GM21529 (cell line): ENCODE results near the gene ZNF488.
"Not testable (repeated sequence)": the region's sequence is repeated elsewhere in the genome, so short reads cannot be mapped to it uniquely, and the experiment has no call there.

Experiments
- ATAC-seq: cut with Tn5 transposase; IDR thresholded peaks from one replicate; pipeline ENCODE4 v1.9.1; 2021; ENCODE audit not compliant: unreplicated experiment

The ZNF488 gene

GRCh38 chr10:47410271-47410670 is 26.2 kb upstream of the ZNF488 start:
- ATAC-seq, result no peak

DNA sequence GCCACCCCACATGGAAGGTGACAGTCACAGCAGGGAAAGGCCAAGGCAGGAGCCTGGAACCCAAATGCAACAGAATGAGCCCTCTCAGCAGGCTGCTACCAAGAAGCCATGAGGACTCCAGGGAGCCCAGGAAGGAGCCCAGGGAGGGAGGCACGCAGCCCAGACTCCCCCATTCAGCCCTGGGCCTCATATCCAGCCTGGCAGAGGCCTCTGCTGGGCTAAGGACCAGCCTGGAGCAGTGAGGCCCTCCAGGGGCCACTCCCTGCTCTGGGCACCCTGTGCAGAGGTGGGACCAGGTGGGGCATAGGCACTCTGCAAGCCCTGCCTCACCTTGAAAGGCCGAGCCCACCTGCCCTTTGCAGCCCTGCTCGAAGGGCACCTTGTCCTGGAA is 25.8 kb upstream of the ZNF488 start:
- ATAC-seq, result no peak

DNA sequence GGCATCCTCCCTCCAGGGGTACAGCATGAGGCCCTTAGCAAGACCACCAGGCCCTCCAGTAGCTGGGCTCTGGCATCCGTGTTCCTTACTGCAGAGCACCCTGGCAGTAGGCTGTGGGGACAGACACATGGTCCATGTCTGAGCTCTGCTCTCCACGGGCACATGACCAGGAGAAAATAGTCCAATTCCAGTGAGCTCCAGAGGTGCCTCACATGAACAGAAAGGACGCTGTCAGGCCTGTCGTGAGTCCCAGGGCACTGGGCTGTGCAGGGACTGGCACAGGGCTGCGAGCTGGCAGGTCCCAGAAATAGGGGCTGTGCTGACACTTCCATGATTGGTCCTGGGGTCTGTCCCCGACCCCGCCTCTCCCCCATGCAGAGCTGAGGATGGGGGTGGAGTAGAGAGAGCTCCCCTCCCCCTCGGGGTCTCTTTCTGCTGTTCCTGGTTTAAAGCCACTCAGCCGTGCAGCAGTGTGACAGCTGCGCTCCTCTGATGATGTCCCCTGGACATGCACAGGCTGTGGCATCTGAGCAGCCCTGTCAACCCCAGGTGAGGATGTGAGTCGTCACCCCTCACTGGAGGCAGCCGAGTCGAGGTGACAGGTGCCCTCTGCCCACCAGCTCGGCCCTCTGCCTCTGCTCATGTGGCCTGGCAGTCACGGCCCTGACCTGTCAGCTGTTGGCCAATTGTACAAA is 25.2 kb upstream of the ZNF488 start:
- ATAC-seq, result no peak

DNA sequence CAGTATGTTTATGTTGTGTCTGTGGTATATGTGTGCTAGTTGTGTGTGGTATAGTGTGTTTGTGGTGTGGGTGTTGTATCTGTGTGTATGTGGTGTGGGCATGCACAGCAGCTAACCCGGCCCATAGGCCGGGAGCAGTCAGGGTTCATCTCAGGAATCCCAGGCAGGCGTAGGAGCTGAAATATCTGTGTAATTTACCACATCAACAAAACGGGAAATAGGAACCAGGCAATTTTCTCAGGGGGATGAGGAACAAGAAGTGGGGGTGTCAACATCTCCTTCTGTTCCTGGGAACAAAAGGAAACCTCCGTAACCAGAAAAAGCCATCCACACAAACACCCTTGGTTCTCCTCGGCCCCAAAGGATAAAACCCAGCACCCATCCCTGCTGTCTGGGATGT is 24.5 kb upstream of the ZNF488 start:
- ATAC-seq, result no peak

DNA sequence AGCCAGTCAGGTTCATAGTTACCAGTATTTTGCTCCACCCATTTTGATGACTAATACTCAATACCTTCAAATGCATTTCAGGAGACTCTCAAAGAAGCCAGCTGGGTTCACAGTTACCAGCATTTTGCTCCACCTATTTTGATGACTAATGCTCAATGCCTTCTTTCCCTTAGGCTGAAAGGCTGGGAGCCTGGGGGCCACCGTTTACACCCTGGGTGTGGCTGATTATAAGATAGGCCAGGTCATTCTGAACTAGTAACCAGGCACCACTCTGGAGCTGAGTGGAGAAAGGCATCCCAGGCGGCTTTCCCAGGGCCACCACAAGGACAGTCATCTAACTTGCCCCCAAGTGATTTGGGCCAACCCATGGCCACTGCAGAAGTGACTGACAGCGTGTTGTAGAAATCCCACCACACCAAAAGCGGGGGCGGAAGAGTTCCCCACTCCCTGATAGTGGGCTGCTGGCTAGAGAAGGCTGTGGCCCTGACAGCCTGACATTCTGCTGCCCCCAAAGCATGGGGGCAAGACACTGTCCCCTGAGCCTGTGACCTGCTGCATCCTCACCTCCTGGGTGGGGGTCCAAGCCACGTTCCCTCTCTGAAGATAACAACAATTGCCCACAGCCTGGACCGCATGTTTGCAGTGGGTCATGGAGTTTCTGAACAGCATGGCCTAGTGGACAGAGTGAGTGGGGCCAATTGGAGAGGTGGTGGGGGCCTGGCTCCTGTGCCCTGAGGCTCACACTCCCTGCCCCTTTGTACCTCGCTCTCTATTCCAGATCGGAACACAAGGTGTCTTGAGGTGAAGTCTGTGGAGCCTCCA is 23.0 kb upstream of the ZNF488 start:
- ATAC-seq, result no peak

GRCh38 chr10:47406548-47406869 is 22.4 kb upstream of the ZNF488 start:
- ATAC-seq, result no peak

DNA sequence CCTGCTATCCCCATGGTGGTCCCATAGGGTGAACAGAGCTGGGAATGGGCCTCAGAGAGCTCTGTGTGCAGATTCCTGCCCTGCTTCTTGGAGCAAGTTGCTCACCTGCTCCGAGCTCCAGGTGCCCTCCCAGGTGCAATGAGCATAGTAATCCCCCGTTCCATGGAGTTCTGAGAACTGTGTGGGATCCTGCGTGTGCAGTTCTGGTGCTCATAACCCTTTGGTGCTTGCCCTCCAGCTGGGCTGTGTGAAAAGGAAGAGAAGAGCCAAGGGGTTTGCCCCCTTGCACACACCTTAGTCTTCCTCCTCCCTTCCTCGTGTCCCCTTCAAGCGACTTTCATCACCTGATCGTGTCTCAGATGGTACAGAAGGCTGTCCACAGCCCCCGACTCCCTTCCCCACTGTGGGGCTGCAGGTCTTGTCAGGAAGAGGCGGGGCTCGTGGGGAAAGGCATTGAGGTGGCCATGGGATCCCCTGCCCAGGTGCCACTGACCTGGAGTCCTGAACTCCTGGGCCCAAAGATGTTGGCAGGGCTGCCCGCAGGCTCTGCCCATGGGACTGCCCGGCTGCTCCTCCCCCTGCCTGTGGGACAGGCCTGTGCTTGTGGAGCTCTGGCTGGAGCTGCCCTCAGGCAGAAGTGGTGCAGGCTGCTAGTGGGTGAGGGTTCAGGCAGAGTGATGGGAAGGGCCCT is 21.9 kb upstream of the ZNF488 start:
- ATAC-seq, result no peak

DNA sequence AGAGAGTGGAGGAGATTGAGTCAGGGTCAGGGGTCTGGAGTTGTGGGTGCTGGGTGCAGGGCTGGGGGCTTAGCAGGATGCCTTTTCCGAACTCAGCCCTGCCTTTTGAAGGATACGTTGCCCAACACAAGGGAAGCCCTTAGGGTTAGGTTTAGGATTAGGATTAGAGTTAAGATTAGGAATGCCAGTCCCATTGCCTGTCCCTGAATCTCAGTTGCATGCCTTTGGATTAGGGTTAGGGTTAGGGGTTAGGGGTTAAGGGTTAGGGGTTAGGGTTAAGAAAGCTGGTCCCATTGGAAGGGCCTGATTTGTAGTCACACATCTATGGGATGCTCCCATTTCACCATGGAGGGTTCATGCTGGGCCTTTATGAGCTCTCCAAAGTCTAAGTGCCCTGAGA is 20.8 kb upstream of the ZNF488 start:
- ATAC-seq, result no peak

DNA sequence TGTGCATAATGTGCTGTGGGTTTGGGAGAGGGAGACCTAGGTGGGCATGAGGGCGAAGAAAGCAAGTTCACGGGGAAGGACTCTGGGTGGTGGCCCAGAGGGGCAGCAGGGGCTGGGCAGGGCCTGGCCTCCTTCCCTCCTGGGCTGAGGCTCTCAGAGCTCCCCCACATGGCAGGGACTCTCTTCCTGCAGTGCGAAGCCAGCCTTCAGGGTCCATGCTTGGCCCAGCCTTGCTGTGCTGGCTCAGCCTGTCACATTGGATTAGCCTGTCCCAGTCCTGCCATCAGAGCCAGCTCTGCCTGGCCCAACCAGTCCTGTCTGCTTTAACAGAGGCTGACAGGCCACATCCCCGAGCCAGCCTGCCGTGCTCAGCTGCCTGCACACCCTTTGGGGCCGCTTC is 20.4 kb upstream of the ZNF488 start:
- ATAC-seq, result no peak

DNA sequence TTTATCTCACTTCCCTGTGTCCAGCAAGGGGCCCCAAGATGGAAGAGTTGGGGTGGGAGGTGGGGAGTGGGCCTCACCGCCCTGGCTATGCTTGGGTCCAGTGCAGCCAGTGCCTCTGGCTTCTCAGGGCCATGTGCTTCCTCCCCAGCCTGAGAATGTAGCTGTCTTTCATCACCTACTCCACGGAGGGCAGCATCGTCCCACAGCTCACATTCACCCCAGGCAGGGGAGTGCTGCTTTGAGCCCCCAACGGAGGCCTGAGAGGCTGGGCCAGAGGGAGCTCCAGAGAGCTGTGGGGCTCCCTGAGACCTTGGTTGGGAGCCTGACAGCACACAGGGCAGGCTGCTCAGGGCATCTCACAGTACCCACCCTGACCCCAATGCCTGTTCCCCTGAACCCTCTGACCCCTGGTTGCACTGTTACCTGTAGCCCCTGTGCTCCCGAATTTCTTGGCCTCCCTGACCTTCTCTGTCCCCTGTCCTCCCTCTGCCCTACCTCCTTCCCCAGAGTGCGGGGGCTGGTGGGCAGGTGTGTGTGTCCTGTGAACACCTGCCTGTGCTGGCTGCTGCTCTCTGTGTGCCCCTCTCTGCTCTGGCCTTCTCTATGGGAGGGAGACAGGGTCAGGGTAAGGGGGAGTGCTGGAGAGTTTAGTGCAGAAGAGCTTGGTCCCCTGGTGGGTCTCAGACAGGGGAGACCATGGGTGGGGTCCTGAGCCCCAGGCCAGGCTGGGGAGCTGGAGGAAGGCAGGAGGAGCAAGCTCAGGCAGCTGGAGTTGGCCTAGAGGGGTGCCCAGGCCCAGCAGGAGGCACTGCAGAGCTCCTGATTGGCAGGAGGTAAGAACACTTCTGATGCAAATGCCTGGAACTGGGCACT is 19.6 kb upstream of the ZNF488 start:
- ATAC-seq, result no peak

DNA sequence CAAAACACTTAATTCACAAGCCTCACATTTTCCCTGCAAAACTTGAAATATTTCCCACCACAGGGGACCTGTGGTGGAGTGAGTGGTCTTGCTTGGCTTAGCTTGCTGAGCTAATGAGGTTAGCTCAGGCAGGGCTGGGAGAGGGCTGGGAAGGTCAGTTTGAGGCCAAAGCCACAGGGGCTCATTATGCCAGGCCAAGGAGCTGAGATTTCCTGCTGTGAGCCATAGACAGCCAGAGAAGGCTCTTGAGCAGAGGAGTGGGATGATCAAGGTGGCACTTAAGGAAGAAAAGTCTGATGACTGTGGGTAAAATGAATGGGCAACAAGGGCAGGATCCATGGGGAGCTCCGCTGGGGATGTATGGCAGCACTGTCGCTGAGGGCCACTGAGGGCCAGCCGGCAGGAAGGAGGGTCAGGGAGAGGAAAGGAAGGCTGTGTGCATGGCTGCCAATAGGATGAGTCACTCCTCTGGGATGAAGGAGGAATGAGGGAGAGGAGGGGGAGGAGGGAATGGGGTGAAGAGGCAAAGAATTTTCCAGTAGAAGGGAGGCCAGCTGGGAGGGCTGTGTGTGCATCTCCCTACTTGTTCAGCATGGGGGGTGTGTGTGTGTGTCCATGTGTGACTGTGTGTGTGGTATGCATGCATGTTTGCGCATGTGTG is 18.7 kb upstream of the ZNF488 start:
- no peak for ATAC-seq

GRCh38 chr10:47401874-47402640 is 18.0 kb upstream of the ZNF488 start:
- no peak for ATAC-seq

DNA sequence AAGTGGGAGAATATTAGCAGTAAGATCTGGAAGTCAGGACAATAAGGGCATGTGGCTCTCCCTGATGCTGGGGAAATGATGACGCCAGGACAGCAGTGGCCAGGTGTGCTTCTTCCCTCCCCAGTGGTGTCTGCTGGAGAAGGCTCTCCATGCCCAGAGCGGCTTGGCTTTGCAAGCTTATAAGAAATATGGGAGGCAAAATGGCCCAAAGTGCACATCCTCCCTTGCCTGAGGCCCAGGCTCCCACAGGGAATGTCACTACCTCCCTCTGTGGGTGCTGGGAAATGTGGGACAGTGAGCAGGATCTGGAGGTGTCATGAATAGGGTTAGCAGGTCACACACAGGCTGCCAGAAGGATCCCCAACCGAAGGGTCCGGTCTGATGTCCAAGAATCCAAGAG is 17.1 kb upstream of the ZNF488 start:
- no peak for ATAC-seq

DNA sequence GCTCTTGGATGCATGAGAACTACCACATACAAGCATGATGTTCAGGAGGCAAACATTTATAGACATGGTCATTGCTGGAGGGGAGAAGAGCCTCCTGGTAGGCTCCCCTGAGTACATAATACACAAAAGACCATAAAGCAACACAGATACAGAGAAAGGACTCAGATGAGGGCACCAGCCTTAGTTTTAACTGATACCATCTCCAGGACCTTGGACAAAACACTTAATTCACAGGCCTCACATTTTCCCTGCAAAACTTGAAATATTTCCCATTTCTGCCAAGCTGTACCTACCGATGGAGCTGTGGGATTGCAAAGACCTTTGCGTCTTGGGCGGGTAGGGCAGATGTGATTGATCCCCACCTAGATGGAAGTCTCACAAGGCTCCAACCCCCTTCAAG is 16.7 kb upstream of the ZNF488 start:
- no peak for ATAC-seq

GRCh38 chr10:47400251-47400650 is 16.2 kb upstream of the ZNF488 start:
- ATAC-seq, result no peak

DNA sequence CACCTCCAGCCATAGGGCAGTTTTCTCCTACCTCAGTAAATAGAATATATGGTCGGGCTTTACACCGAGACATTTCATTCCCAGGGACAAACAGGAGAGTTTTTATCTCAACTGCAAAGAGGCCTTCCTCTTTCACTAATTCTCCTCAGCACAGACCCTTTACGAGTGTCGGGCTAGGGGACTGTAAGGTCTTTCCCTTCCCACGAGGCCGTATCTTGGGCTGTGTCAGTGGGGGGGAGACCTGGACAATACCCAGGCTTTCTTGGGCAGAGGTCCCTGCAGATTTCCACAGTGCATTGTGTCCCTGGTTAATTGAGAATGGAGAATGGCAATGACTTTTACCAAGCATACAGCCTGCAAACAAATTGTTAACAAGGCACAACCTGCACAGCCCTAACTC is 13.2 kb upstream of the ZNF488 start:
- no peak for ATAC-seq

DNA sequence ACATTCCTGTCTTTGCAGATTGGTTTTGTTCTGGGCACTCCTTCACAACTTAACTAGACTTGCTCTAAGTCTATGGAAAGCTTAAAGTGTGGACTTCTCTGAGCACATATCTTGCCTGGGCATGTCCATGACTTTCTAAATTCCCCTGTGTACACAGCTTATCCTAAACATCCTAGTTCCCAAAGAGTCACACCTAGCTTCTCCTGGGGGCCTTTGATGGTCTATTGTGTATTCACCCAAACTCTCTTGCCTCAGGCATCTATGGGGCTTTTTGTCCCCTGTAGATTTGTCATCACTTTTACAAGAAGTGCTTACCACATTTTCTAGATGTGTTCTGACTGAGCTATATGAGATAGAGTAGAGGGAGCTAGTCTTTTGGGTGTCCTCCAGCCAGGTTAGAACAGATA is 12.2 kb upstream of the ZNF488 start:
- no peak for ATAC-seq

DNA sequence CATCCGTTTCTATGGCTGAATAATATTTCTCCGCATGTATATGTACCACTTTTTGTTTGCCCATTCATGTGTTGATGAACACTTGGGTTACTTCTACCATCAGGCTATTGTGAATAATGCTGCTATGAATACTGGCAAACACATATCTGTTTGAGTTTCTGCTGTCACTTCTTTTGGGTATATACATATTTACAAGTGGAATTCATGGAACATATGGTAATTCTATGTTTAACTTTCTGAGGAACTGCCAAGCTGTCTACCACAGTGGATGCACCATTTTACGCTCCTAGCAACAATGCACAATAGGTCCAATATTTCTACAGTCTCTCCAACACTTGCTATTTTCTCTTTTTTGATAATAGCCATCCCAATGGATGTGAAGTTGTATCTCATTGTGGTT is 5.5 kb upstream of the ZNF488 start:
- ATAC-seq, result no peak

DNA sequence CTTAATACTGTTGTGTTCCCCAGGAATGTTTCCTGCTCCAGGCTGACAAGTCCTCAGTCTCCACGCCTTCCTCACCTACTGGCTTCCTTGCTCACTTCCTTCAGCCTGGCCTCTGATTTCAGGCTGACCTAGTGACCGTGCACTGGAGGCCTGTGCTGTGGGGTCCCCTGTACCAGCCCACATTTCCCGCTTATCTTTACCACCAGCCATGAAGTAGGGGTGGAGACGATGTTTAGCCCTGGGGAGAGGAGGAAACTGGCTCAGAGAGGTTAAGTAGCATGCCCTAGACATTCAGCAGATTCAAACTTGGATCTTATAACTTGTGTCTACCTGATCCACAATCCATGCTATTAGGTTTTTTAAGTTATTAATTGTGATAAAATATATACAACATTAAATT is 4.8 kb upstream of the ZNF488 start:
- no peak for ATAC-seq

DNA sequence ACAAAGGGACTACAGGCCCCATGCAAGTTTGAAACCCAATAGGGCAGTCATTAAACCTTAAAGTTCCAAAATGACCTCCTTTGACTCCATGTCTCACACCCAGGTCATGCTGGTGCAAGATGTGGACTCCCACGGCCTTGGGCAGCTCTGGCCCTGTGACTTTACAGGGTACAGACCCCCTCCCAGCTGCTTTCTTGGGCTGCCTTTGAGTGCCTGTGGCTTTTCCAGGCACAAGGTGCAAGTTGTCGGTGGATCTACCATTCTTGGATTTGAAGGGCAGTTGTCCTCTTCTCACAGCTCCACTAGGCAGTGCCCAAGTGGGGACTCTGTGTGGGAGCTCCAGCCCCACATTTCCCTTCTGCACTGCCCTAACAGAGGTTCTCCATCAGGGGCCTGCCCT is 2.0 kb upstream of the ZNF488 start:
- not testable (repeated sequence) for ATAC-seq
